GM19043 (cell line): ENCODE measurements around the gene EDNRB.
A peak's percentile ranks its signal among the peaks of the same experiment; 100 is the strongest.

Experiments used
- ATAC-seq: cut with Tn5 transposase; IDR thresholded peaks from one replicate; pipeline ENCODE4 v1.9.1; 2021; ENCODE audit warnings: low read depth; ENCODE audit not compliant: unreplicated experiment

Gene EDNRB

GRCh38 chr13:77898097-77898496 is 20.5 kb downstream of the EDNRB start:
- peak; percentile 96 for ATAC-seq

- ATAC-seq: no peak
Observed at GRCh38 chr13:77896977-77897376, 21.7 kb downstream of the EDNRB start.

DNA sequence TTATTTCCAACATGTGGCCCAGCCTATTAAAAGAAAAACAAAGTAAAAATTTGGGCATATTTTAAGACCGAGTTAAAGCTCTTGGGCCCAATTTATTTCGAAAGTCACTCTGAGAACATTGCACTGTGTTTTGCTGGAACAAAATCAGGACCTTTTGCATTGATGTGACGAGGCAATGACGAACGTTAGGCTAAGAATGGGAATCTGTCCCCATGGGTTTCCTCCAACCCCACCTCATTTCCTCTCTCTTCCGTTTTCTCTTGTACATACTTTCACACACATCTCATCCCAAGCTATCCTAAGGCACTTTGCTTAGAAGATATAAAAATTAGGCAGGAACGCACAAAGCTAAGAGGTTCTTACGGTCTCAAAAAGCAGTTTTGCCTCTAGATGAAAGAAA is 22.1 kb downstream of the EDNRB start:
- ATAC-seq: no peak

- ATAC-seq: no peak
Observed at GRCh38 chr13:77894743-77895142, 23.9 kb downstream of the EDNRB start.

GRCh38 chr13:77893066-77893465 is 25.6 kb downstream of the EDNRB start:
- no peak for ATAC-seq

DNA sequence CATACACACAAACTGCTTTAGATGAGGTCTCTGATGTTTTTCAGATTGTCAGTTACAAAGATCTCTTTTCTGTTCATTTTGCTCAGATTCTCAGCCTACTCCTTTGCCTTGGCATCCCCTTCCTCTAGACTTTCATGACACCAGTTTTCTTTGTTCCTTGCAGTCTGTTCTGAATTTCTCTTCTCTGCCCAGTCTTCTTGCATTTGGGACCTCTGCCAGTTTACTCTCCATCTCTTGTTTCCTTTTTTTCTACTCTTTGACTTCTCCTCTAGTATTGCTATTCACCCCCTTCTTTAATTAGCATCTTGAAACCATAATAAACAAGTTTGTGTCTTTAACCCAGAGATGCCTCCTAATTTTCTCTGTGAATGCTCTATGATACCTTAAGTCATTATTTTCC is 26.1 kb downstream of the EDNRB start:
- ATAC-seq: no peak

- ATAC-seq: no peak
Observed at GRCh38 chr13:77891486-77891885, 27.1 kb downstream of the EDNRB start.

DNA sequence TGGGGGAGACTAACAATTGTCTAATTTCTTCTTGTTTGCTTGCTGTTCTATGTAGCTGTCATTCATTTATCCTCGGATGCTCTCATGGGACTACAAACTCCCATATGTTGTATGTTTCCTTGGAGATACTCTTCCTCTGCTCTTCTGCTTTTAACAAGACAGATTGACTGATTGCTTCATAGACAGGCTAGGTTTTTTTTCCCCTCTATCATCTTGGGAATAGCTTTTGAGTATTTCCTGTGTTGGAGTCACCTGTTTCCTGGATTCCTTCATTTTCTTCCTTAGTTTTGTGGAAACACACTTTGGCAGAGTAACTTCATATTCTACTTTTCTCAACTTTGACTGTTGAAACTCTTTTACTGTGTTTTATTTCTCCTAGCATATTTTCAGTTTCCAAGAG is 27.6 kb downstream of the EDNRB start:
- no peak for ATAC-seq

DNA sequence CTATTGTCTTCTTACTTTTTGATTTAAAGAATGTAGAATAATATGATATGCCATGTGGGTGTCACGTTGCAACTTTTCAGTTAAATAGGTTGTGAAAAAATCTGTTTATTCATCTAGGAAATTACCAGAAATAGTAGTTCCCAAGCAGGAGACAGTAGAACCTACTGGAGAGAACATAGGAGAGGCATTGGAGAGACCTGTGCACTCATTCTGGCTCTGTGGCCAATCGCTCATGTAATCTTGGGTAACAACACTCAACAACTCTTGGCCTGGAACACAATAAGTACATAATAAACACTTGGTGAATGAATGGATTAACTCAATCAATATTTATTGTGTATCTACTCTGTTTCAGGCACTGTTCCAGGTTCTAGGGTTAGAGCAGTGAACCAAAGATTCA is 35.3 kb downstream of the EDNRB start:
- ATAC-seq: no peak

DNA sequence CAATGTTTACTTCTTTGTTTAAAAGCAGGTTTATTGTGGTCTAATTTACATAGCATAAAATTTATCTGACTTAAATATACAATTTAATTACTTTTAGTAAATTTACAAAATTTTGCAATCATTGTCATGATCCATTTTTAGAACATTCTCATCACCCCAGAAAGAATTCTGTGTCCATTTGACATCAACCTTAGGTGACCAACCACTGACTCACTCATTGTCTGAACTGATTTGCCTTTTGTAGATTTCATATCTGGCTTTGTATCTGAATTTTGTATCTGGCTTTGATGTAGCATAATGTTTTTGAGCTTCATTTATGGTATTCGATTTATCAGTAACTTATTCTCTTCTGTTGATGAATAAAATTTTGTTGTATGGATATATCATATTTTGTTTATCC is 40.4 kb downstream of the EDNRB start:
- no peak for ATAC-seq

DNA sequence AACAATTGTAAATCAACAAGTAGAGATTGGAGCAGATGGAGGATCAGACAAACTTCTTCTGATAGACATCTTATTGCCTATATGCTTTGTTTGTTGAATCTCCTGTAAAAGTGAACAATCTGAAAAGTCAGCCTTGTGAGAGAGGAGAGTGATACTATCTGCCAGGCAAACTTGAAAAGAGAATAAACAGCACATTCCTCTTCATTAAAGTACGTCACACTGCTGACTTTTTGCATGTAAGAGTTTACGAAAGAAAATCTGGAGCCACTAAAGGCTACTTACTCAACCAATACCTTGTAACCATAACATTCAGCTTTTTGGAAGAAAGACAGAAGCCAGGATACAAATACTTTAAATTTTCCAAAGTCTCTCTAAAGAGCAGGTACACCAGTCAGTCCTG is 42.5 kb downstream of the EDNRB start:
- no peak for ATAC-seq

GRCh38 chr13:77874406-77874805 is 44.2 kb downstream of the EDNRB start:
- ATAC-seq: no peak

- ATAC-seq: no peak
Observed at GRCh38 chr13:77872995-77873394, 45.6 kb downstream of the EDNRB start.

GRCh38 chr13:77871596-77871995 is 47.0 kb downstream of the EDNRB start:
- no peak for ATAC-seq

DNA sequence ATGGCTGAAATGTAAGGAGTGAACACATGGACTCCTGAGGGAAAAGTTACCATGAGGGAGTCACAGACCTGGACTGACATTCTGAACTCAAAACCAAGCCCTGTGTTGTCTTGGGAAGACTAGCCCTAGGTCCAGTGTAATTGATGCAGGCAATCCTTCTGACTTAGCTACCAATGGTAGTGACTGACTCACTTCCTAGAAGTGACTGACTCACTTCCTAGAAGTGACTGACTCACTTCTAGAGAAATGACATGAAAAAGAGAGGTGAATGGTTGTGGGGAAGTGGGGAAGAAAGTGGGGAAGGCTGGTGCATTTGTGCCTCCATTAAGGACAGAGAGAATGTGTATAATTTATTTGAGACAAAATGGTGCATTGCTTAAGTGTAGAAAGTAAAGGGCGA is 49.9 kb downstream of the EDNRB start:
- no peak for ATAC-seq

DNA sequence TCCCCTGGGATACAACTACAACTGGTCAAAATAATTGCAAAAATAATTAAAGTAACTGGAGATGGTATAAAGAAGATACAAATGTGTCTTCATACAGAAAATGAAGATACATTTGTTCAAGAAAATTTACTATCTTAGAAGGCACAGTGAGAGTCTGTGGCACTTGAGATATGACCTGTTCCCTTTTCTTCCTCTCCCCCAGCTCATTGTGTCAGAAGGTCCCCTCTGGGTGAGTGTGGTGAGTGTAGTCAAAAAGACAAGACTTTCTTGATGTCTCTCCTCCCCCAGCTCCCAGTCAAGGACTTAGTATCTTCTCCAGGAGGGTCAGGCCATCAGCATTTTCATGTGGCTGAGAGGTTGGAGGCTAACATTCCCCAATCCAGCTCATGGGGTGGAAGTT is 51.7 kb downstream of the EDNRB start:
- ATAC-seq: no peak

DNA sequence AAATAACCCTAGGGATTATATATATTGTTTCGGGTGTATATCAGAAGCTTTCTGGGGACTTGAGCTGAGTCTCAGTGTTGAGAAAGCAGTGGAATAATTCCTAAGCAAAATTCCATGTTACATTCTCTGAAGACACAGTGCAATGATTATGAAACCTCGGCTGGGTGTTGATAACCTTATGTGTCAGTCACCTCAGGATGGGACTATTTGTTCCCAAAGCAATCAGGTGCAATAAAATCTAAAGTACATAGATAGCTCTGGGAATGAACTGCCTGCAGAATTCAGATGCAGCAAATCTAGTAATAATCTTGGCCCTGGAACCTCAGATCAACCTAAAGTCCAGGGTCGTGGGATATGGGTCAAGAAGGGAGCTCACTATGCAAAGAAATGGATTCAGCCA is 53.0 kb downstream of the EDNRB start:
- no peak for ATAC-seq

DNA sequence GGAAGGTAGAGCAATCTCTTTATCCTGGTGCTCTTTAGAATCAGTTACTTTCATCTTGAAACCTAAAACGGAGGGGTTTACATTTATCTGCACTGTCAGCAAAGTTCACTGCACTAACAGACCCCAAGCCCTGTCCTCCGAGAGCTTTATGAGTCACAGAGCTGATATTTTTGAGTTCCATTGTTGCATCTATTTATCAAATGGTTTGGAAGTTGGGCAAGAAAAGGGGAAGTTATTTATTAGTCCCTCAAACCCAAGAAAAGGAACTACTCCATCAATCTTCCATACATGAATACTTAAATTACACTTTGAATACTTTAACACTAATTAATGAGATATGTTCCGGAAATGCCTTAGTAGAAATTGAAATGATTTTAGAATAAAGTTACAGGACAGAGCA is 55.5 kb downstream of the EDNRB start:
- ATAC-seq: no peak

- no peak for ATAC-seq
Observed at GRCh38 chr13:77861741-77862140, 56.9 kb downstream of the EDNRB start.

DNA sequence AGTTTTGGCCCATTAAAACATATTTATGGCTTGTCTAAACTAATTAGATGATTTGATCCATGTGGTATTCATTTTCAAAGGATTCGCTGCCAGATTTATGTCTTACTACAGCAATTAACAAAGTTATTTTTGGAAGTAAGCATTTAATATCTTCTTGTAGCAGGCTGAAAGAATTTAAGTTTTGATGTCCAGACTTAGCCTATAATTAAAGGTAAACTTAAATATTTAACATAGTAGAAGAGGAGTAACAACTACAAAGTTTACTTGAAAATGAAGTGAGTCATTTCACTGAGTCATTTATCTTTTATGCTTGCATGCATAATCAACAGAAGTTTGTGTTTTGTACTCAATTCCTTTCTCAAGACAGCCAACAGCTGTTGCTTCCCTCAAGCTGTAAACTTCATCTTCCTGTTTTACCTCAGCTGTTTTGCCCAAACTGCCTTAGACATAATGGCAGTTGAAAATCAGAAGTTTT is 58.1 kb downstream of the EDNRB start:
- ATAC-seq: no peak

DNA sequence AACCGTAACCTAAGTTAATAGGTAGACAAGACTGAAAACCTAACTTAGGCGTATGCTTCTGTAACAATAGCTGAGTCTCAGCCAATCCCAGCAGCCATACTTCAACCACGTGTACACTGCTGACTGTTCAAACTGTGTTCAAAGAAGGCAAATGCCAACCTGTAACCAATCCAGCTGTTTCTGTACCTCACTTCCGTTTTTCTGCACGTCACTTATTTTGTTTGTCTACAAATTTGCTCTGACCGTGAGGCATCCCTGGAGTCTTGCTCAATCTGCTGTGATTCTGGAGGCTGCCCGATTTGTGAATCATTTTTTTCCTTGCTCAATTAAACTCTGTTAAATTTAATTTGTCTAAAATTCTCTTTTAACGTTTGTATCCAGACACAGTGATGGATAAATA is 59.2 kb downstream of the EDNRB start:
- ATAC-seq: no peak

GRCh38 chr13:77857531-77858209 is 61.0 kb downstream of the EDNRB start:
- no peak for ATAC-seq

DNA sequence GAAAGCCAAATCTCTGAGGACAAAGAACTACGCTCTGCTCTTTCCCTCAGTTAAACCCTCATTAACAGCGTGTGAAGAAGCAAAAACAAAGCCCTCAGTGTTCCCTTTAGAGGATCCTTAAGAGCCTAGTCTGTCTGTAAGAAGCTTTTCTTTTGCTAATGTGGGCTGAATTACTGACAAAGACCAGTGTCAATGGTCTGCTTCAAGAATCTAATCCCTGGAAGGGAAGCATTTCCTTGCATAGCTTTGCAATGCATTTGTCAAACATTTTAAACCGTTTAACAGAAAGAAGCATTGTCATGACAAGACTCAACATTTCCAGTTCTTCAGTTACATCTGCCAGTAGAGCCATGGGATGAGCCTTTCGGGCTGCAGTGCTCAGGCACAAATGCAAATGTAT is 64.9 kb downstream of the EDNRB start:
- ATAC-seq: no peak
